Measurements from ENCODE around the gene HAUS6.

The HAUS6 gene

DNA sequence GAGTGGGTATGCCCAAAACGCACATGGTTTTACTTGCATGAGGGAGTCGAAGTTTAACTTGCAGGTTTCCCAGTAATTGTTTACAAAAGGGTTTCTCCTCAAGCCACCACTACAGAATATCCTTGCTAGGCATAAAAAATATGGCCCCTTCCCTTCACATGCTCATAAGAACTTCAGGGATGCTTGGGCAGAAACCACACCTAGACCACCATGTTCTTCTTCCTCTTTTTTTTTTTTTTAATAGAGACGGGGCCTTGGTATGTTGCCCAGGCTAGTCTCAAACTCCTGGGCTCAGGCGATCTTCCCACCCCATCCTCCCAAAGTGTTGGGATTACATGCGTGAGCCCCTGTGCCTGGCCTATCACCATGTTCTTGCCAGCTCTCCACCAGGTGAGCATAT, 43.2 kb upstream of the HAUS6 start:
- no peaks in the 10 kb centered on the region for H3K4me1 ChIP-seq (ENCODE audit: insufficient read depth, low read length, severe bottlenecking)
- TF ChIP-seq EZH2 (IDR thresholded peaks at IDR 0.05; ENCODE audit: borderline replicate concordance, low read length) = no peak
- TF ChIP-seq, protein P1, sequence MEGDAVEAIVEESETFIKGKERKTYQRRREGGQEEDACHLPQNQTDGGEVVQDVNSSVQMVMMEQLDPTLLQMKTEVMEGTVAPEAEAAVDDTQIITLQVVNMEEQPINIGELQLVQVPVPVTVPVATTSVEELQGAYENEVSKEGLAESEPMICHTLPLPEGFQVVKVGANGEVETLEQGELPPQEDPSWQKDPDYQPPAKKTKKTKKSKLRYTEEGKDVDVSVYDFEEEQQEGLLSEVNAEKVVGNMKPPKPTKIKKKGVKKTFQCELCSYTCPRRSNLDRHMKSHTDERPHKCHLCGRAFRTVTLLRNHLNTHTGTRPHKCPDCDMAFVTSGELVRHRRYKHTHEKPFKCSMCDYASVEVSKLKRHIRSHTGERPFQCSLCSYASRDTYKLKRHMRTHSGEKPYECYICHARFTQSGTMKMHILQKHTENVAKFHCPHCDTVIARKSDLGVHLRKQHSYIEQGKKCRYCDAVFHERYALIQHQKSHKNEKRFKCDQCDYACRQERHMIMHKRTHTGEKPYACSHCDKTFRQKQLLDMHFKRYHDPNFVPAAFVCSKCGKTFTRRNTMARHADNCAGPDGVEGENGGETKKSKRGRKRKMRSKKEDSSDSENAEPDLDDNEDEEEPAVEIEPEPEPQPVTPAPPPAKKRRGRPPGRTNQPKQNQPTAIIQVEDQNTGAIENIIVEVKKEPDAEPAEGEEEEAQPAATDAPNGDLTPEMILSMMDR (IDR thresholded peaks at IDR 0.05; ENCODE audit: low read length) = no peak
- no peaks in the 10 kb centered on the region for H4K20me1 ChIP-seq (ENCODE audit: insufficient read depth, low read length)
- H3K36me3 ChIP-seq (ENCODE audit: insufficient read depth, low read length) = no peaks in the 10 kb centered on the region
- H2AFZ ChIP-seq (ENCODE audit: low read length) = no peak overlapping the region
- no peaks in the 10 kb centered on the region for H3K9me3 ChIP-seq (ENCODE audit: low read length)
- H3K27me3 ChIP-seq (ENCODE audit: insufficient read depth, low read length) = no peaks in the 10 kb centered on the region
- H3F3A ChIP-seq (ENCODE audit: insufficient read depth, low read length) = no peaks in the 10 kb centered on the region
- no peak overlapping the region for H3K4me3 ChIP-seq (ENCODE audit: low read depth, low read length, poor library complexity, severe bottlenecking)
- no peaks in the 10 kb centered on the region for H3K79me2 ChIP-seq (ENCODE audit: insufficient read depth, low read length)
- H3K9ac ChIP-seq (ENCODE audit: low read length) = no peak overlapping the region
- H3K9me2 ChIP-seq (ENCODE audit: low read depth, low read length) = no peaks in the 10 kb centered on the region
- H3K4me2 ChIP-seq (ENCODE audit: low read length) = no peak overlapping the region
- no peak overlapping the region for H3K27ac ChIP-seq (ENCODE audit: low read depth, low read length, poor library complexity, severe bottlenecking)

DNA sequence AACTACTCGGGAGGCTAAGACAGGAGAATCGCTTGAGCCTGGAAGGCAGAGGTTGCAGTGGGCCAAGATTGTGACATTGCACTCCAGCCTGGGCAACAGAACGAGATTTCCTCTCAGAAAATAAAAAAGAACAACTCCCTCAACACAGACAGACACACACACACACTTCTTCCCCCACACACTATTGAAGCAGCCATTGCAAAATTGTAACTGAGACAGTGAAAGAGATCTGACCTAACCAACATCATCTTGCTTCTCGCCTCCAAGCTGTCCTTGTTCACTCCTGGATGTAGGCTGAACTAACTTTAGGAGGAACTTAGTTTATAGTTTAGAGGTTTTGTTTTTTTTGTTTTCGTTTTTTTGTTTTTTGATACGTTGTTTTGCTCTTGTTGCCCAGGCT, 37.6 kb upstream of the HAUS6 start:
- Histone ChIP-seq H3K9me2 (ENCODE audit: low read depth, low read length) (no peaks in the 10 kb centered on the region), H3K4me2 (ENCODE audit: low read length) (no peak overlapping the region), H3K9ac (ENCODE audit: low read length) (no peak overlapping the region), H3K79me2 (ENCODE audit: insufficient read depth, low read length) (no peaks in the 10 kb centered on the region), H3F3A (ENCODE audit: insufficient read depth, low read length) (no peaks in the 10 kb centered on the region), H3K4me3 (ENCODE audit: low read depth, low read length, poor library complexity, severe bottlenecking) (no peak overlapping the region), H3K9me3 (ENCODE audit: low read length) (no peaks in the 10 kb centered on the region), H4K20me1 (ENCODE audit: insufficient read depth, low read length) (no peaks in the 10 kb centered on the region), H3K27me3 (ENCODE audit: insufficient read depth, low read length) (no peaks in the 10 kb centered on the region), H3K27ac (ENCODE audit: low read depth, low read length, poor library complexity, severe bottlenecking) (no peak overlapping the region), H2AFZ (ENCODE audit: low read length) (no peak overlapping the region), H3K4me1 (ENCODE audit: insufficient read depth, low read length, severe bottlenecking) (peaks cover 14% of the 10 kb centered on the region), H3K36me3 (ENCODE audit: insufficient read depth, low read length) (no peaks in the 10 kb centered on the region)
- TF ChIP-seq, protein P1 (IDR thresholded peaks at IDR 0.05; ENCODE audit: low read length) = no peak
- no peak for TF ChIP-seq EZH2 (IDR thresholded peaks at IDR 0.05; ENCODE audit: borderline replicate concordance, low read length)

DNA sequence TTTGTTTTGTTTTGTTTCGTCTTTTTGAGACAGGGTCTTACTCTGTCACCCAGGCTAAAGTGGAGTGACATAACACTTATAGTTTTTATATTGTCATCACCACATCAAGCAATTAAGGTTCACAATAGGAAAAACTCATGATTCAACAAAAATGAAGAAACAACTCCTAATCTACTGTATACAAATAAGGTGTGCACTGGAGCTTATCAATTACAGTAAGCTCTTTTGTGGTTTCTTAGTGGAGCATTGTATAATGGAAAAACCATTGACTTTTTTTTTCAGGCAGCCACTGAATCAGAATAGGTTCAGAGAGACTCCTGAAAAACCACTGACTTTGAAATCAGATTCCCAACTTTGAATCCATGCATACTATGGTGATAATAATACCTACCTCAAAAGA, 35.4 kb upstream of the HAUS6 start:
- Histone ChIP-seq H3K9me3 (ENCODE audit: low read length) (no peaks in the 10 kb centered on the region), H3K36me3 (ENCODE audit: insufficient read depth, low read length) (no peaks in the 10 kb centered on the region), H3F3A (ENCODE audit: insufficient read depth, low read length) (no peaks in the 10 kb centered on the region), H4K20me1 (ENCODE audit: insufficient read depth, low read length) (no peaks in the 10 kb centered on the region), H3K79me2 (ENCODE audit: insufficient read depth, low read length) (no peaks in the 10 kb centered on the region), H3K4me1 (ENCODE audit: insufficient read depth, low read length, severe bottlenecking) (peaks cover 21% of the 10 kb centered on the region), H2AFZ (ENCODE audit: low read length) (no peak overlapping the region), H3K4me3 (ENCODE audit: low read depth, low read length, poor library complexity, severe bottlenecking) (no peak overlapping the region), H3K27ac (ENCODE audit: low read depth, low read length, poor library complexity, severe bottlenecking) (no peak overlapping the region), H3K4me2 (ENCODE audit: low read length) (no peak overlapping the region), H3K9me2 (ENCODE audit: low read depth, low read length) (no peaks in the 10 kb centered on the region), H3K9ac (ENCODE audit: low read length) (no peak overlapping the region), H3K27me3 (ENCODE audit: insufficient read depth, low read length) (no peaks in the 10 kb centered on the region)
- no peak for TF ChIP-seq EZH2 (IDR thresholded peaks at IDR 0.05; ENCODE audit: borderline replicate concordance, low read length)

DNA sequence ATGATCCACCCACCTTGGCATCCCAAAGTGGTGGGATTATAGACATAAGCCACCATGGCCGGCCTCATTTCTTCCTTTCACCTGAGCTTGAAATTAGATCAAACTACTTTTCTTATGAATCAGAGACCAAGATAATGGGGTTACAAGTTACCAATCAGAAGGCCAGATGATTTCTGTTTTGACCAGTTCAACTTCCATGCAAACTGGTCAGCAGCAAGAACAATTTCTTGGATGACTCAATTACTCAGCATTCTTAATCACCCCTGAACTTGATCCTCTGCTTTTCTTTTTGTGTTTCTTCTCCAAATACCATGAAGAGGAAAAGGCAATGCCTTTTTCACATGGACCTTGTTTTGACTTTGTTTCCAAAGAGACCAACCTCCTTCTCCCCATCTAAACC, 34.6 kb upstream of the HAUS6 start:
- Histone ChIP-seq H2AFZ (ENCODE audit: low read length) (no peak overlapping the region), H3K4me1 (ENCODE audit: insufficient read depth, low read length, severe bottlenecking) (peaks cover 21% of the 10 kb centered on the region), H3K4me2 (ENCODE audit: low read length) (no peak overlapping the region), H3K9ac (ENCODE audit: low read length) (no peak overlapping the region), H3K9me3 (ENCODE audit: low read length) (no peaks in the 10 kb centered on the region), H3K27ac (ENCODE audit: low read depth, low read length, poor library complexity, severe bottlenecking) (no peak overlapping the region), H3K27me3 (ENCODE audit: insufficient read depth, low read length) (no peaks in the 10 kb centered on the region), H3K4me3 (ENCODE audit: low read depth, low read length, poor library complexity, severe bottlenecking) (no peak overlapping the region), H3F3A (ENCODE audit: insufficient read depth, low read length) (no peaks in the 10 kb centered on the region), H3K9me2 (ENCODE audit: low read depth, low read length) (no peaks in the 10 kb centered on the region), H4K20me1 (ENCODE audit: insufficient read depth, low read length) (no peaks in the 10 kb centered on the region), H3K36me3 (ENCODE audit: insufficient read depth, low read length) (no peaks in the 10 kb centered on the region), H3K79me2 (ENCODE audit: insufficient read depth, low read length) (no peaks in the 10 kb centered on the region)
- TF ChIP-seq, protein P1 (IDR thresholded peaks at IDR 0.05; ENCODE audit: low read length) = no peak
- no peak for TF ChIP-seq EZH2 (IDR thresholded peaks at IDR 0.05; ENCODE audit: borderline replicate concordance, low read length)

Measured in OCI-LY1 (cell line).